HepG2 (cell line): ENCODE results near the gene TAF3. TPM values are rescaled to one million over a fixed set of nuclear protein-coding genes. Genes with fewer than 3 reads are reported as not detected.

Experiments used
- ATAC-seq: fragments of 200-7000 bp; cut with Tn5 transposase; 3 replicates; pipeline ENCODE4 v1.9.1; 2020; ENCODE audit warnings: mild to moderate bottlenecking, moderate library complexity
- BruUV-seq: library from RNA; stranded (reverse); fragments of 400-500 nt; replicated peaks from 2 replicates; lab custom pipeline; 2021; lab: Mats Ljungman, UMichigan
- CTCF ChIA-PET: fragments of 300-600 bp; formaldehyde crosslinking; extraction: SDS; loops from one replicate; lab custom pipeline; 2021; ENCODE audit warnings: low total read pairs, inconsistent platforms, low intra/inter-chr PET ratio; lab: Yijun Ruan, JAX
- POLR2A ChIA-PET: fragments of 350-600 bp; sonication (Branson Sonifier 250); formaldehyde crosslinking; loops from one replicate; lab custom pipeline; 2020; ENCODE audit warnings: antibody characterized with exemption, inconsistent platforms; lab: Yijun Ruan, JAX
- DNase-seq: peaks from one replicate; pipeline ENCODE4 v3.0.0-alpha.2; 2015; ENCODE audit warnings: low spot score
- FAIRE-seq: peaks from 3 replicates; lab custom pipeline; 2011; peaks lifted over from hg19 to GRCh38; lab: Jason Lieb, UNC
- H2AFZ ChIP-seq: one replicate; pipeline ENCODE4 v1.6.1; 2011; ENCODE audit warnings: low read length, inconsistent platforms
- H3K27ac ChIP-seq: fragments of 300-600 bp; 3 replicates; pipeline ENCODE4 v1.8.0; 2011; ENCODE audit warnings: mixed run types, mild to moderate bottlenecking, mixed read lengths, low read length, inconsistent platforms; ENCODE audit not compliant: insufficient read depth; ENCODE audit errors: extremely low read length
- H3K27me3 ChIP-seq, 2 experiments: fragments of 200-600 bp in 1 of 2; 2 replicates in 1 of 2; 3 replicates in 1 of 2; pipeline versions ENCODE4 v1.6.0 to v1.8.0; 2011; ENCODE audit warnings: low read length in 2 of 2, mild to moderate bottlenecking in 2 of 2, moderate library complexity in 2 of 2, inconsistent platforms in 1 of 2; ENCODE audit not compliant: insufficient read depth in 2 of 2, control insufficient read depth in 1 of 2
- H3K36me3 ChIP-seq, 2 experiments: fragments of 200-600 bp in 1 of 2; replicated peaks in 1 of 2; 2 replicates in 1 of 2; 3 replicates in 1 of 2; pipeline versions ENCODE4 v1.5.1 to v1.8.0; 2011; ENCODE audit warnings: low read length in 2 of 2, inconsistent platforms in 1 of 2; ENCODE audit not compliant: insufficient read depth in 2 of 2, control insufficient read depth in 1 of 2
- H3K4me1 ChIP-seq: 2 replicates; pipeline ENCODE4 v1.5.1; 2012; ENCODE audit warnings: low read length, inconsistent platforms; ENCODE audit not compliant: insufficient read depth
- H3K4me2 ChIP-seq: 2 replicates; pipeline ENCODE4 v1.6.0; 2011; ENCODE audit warnings: low read depth, low read length, inconsistent platforms
- H3K4me3 ChIP-seq, 3 experiments: fragments of 200-600 bp in 1 of 3; sonication (generic), shearing (Covaris generic) in 1 of 3; replicated peaks in 1 of 3; 2 replicates each; pipeline ENCODE4 v1.5.1; 2011 to 2016; ENCODE audit warnings: low read length in 3 of 3, inconsistent platforms in 2 of 3, low read depth in 2 of 3, mild to moderate bottlenecking in 2 of 3, control low read depth in 1 of 3, mixed read lengths in 1 of 3; ENCODE audit not compliant: insufficient read depth in 1 of 3
- H3K79me2 ChIP-seq: one replicate; pipeline ENCODE4 v1.6.1; 2011; ENCODE audit warnings: low read length, inconsistent platforms; ENCODE audit not compliant: insufficient read depth
- H3K9ac ChIP-seq: 2 replicates; pipeline ENCODE4 v1.6.0; 2011; ENCODE audit warnings: mild to moderate bottlenecking, low read depth, low read length, inconsistent platforms; ENCODE audit not compliant: insufficient read depth
- H3K9me3 ChIP-seq: 2 replicates; pipeline ENCODE4 v1.5.1; 2012; ENCODE audit warnings: mild to moderate bottlenecking, low read length
- H4K20me1 ChIP-seq: 2 replicates; pipeline ENCODE4 v1.6.0; 2011; ENCODE audit warnings: inconsistent platforms, mild to moderate bottlenecking, low read length, moderate library complexity; ENCODE audit not compliant: insufficient read depth
- BCLAF1 ChIP-seq: fragments of 450-650 bp; IDR thresholded peaks from 2 replicates; pipeline ENCODE4 v1.6.1; 2017; ENCODE audit warnings: mild to moderate bottlenecking
- ELF1 ChIP-seq: sonication (generic); formaldehyde crosslinking; IDR thresholded peaks from 2 replicates; pipeline ENCODE4 v1.4.0; 2020; ENCODE audit warnings: missing genetic modification reagents
- GZF1 ChIP-seq: sonication (generic); formaldehyde crosslinking; IDR thresholded peaks from 2 replicates; pipeline ENCODE4 v1.5.1; 2020; ENCODE audit warnings: mild to moderate bottlenecking, missing genetic modification reagents
- HNRNPUL1 ChIP-seq: fragments of 200-400 bp; formaldehyde crosslinking; IDR thresholded peaks from 2 replicates; pipeline ENCODE4 v1.6.1; 2017; ENCODE audit warnings: low read depth, mild to moderate bottlenecking, low read length, moderate library complexity
- PRDM15 ChIP-seq: sonication (generic); formaldehyde crosslinking; IDR thresholded peaks from 2 replicates; pipeline ENCODE4 v1.4.0; 2020; ENCODE audit warnings: missing genetic modification reagents
- SMYD3 ChIP-seq: sonication (generic); formaldehyde crosslinking; IDR thresholded peaks from 2 replicates; pipeline ENCODE4 v1.8.1; 2023; ENCODE audit warnings: mild to moderate bottlenecking, missing genetic modification reagents
- TAF1 ChIP-seq: sonication (generic); formaldehyde crosslinking; IDR thresholded peaks from 2 replicates; pipeline ENCODE4 v1.4.0; 2020; ENCODE audit warnings: missing genetic modification reagents
- ZNF251 ChIP-seq: sonication (generic); formaldehyde crosslinking; IDR thresholded peaks from 2 replicates; pipeline ENCODE4 v1.9.0; 2021; ENCODE audit warnings: mild to moderate bottlenecking, missing genetic modification reagents
- ZNF572 ChIP-seq: sonication (generic); formaldehyde crosslinking; IDR thresholded peaks from 2 replicates; pipeline ENCODE4 v1.5.1; 2020; ENCODE audit warnings: mild to moderate bottlenecking, missing genetic modification reagents
- WGBS: methylation state at CpG from one replicate; pipeline ENCODE4 v1.1.6; 2017; ENCODE audit warnings: low lambda C conversion rate; 5-methylcytosine and 5-hydroxymethylcytosine counted together
- in situ Hi-C: cut with HindIII; loops from 2 replicates; pipeline ENCODE4 v1.10.0; 2017; ENCODE audit warnings: low pct_unique_long_range_greater_than_20kb; ENCODE audit not compliant: extremely low pct_ligation_motif_present
- intact Hi-C: fragments of 100-400 bp; cut with micrococcal nuclease; formaldehyde crosslinking; loops from one replicate; pipeline ENCODE4 v1.10.0; 2022; ENCODE audit not compliant: unreplicated experiment
- polyA plus RNA-seq, 8 experiments: library from polyadenylated mRNA; depleted of rRNA in 3 of 8; stranded (reverse) in 7 of 8; unstranded in 1 of 8; fragments of >200 nt; fragmentation: Illumina TruSeq in 4 of 8; extraction: Trizol in 4 of 8; gene quantifications; 2 replicates each; pipeline versions ENCODE4 v1.2.1 to v1.2.3, GENCODE V29; 2011 to 2016; ENCODE audit warnings: low read depth in 4 of 8, missing spikeins in 1 of 8, mixed read lengths in 1 of 8; ENCODE audit not compliant: insufficient read depth in 1 of 8
- total RNA-seq, 5 experiments: library from RNA; depleted of rRNA; stranded (reverse); fragments of >200 nt; fragmentation: Illumina TruSeq; extraction: Trizol; gene quantifications; 2 replicates each; pipeline ENCODE4 v1.2.3, GENCODE V29; 2016; ENCODE audit warnings: low read depth in 1 of 5
- TF ChIP-seq, protein P1 (sequence below): sonication (generic); formaldehyde crosslinking; IDR thresholded peaks from 2 replicates; pipeline ENCODE4 v1.5.0; 2020; ENCODE audit warnings: mild to moderate bottlenecking, low read depth, missing genetic modification reagents, borderline replicate concordance
- TF ChIP-seq, protein P2 (sequence below): sonication (generic); formaldehyde crosslinking; IDR thresholded peaks from 2 replicates; pipeline ENCODE4 v1.5.0; 2020; ENCODE audit warnings: missing genetic modification reagents
- TF ChIP-seq, protein P3 (sequence below): sonication (generic); formaldehyde crosslinking; conservative IDR thresholded peaks from 2 replicates; pipeline ENCODE4 v1.4.0; 2020; ENCODE audit warnings: missing genetic modification reagents

The TAF3 gene
- total and polyA plus RNA-seq, 2 of the 13 experiments (the other 11 are each of a cell fraction or from before 2014, with no cell fraction given), result 1.7 to 2.9 TPM

DNA sequence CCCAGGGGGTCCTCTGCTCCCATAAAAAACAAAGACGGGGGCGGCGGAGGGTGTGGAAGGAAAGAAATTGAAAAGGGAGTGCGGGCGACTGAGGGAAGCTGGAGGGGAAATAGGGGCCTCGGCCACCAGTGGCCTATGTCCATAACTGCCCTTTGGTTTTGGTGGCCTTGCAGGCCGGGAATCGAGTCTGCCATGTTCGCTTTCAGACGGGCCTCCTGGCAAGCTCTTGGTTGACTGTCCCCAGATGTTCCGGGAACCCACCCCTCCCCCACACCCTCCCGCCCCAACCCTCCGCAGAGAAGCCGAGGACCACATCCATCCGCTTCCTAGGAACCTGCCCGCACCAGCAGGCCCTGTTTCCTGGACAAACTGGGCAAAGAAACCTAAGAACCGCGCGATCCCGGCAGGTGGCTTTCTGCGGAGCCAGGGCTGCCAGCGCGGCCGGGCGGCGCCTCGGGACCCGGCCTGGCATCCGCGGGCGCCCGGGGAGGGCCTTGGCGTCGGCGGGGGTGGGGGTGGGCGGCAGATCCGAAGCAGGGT is 216.2 kb downstream of the TAF3 start (continued):
- TF ChIP-seq PRDM15 (CRISPR knock-in tag) (no peak), SMYD3 (CRISPR knock-in tag) (no peak)

GRCh38 chr10:8035006-8035640 is 216.8 kb downstream of the TAF3 start:
- H4K20me1 ChIP-seq, result no peaks in the 10 kb centered on the region
- intact Hi-C loops, result no loop called here
- H3K9ac ChIP-seq, result no peak overlapping the region
- ChIA-PET POLR2A (no interaction called here), CTCF (no interaction called here)
- H3K36me3 ChIP-seq, result no peaks in the 10 kb centered on the region
- H3K4me1 ChIP-seq, result no peaks in the 10 kb centered on the region; the same call in 1 of the 2 replicates
- no peaks in the 10 kb centered on the region for H3K79me2 ChIP-seq
- ATAC-seq (no peak), DNase-seq (no peak), FAIRE-seq (no peak)
- no peak overlapping the region for H3K27ac ChIP-seq
- H3K4me3 ChIP-seq, result no peak overlapping the region
- 43% methylated on average over 24 of the region's 32 CpGs for WGBS
- H3K9me3 ChIP-seq, result no peaks in the 10 kb centered on the region
- BruUV-seq, result no TSS peak
- peaks cover 17 to 74% of the 10 kb centered on the region in 2 experiments for H3K27me3 ChIP-seq
- no peak overlapping the region for H2AFZ ChIP-seq
- no peak overlapping the region for H3K4me2 ChIP-seq
- in situ Hi-C loops, result no loop called here
- TF ChIP-seq BCLAF1 (no peak), ZNF572 (no peak), HNRNPUL1 (no peak), ZNF251 (CRISPR knock-in tag) (no peak), TAF1 (CRISPR knock-in tag) (no peak), GZF1 (no peak), ELF1 (CRISPR knock-in tag) (no peak)
- TF ChIP-seq, protein P1, sequence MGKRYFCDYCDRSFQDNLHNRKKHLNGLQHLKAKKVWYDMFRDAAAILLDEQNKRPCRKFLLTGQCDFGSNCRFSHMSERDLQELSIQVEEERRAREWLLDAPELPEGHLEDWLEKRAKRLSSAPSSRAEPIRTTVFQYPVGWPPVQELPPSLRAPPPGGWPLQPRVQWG, result no peak
- TF ChIP-seq, protein P2, sequence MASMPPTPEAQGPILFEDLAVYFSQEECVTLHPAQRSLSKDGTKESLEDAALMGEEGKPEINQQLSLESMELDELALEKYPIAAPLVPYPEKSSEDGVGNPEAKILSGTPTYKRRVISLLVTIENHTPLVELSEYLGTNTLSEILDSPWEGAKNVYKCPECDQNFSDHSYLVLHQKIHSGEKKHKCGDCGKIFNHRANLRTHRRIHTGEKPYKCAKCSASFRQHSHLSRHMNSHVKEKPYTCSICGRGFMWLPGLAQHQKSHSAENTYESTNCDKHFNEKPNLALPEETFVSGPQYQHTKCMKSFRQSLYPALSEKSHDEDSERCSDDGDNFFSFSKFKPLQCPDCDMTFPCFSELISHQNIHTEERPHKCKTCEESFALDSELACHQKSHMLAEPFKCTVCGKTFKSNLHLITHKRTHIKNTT (CRISPR knock-in tag), result no peak
- TF ChIP-seq, protein P3, sequence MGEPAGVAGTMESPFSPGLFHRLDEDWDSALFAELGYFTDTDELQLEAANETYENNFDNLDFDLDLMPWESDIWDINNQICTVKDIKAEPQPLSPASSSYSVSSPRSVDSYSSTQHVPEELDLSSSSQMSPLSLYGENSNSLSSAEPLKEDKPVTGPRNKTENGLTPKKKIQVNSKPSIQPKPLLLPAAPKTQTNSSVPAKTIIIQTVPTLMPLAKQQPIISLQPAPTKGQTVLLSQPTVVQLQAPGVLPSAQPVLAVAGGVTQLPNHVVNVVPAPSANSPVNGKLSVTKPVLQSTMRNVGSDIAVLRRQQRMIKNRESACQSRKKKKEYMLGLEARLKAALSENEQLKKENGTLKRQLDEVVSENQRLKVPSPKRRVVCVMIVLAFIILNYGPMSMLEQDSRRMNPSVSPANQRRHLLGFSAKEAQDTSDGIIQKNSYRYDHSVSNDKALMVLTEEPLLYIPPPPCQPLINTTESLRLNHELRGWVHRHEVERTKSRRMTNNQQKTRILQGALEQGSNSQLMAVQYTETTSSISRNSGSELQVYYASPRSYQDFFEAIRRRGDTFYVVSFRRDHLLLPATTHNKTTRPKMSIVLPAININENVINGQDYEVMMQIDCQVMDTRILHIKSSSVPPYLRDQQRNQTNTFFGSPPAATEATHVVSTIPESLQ (CRISPR knock-in tag), result no peak
